ENCODE data around the gene TRABD2B. TPM values are rescaled to one million over a fixed set of nuclear protein-coding genes. Genes with fewer than 3 reads are reported as not detected.

The TRABD2B gene
- total RNA-seq, 1 experiment from 2014 or later, result not detected

GRCh38 chr1:47911424-47911823, 85.8 kb downstream of the TRABD2B start:
- in situ Hi-C loops (cut with HindIII; ENCODE audit: low pct_unique_long_range_greater_than_20kb, low sequenced_read_pairs), result no loop called here
- no peak for DNase-seq (ENCODE audit: low read depth, low spot score)

- in situ Hi-C loops (cut with HindIII; ENCODE audit: low pct_unique_long_range_greater_than_20kb, low sequenced_read_pairs), result no loop called here
- DNase-seq (ENCODE audit: low read depth, low spot score), result no peak
Measured at GRCh38 chr1:47908258-47908657, 88.9 kb downstream of the TRABD2B start.

DNA sequence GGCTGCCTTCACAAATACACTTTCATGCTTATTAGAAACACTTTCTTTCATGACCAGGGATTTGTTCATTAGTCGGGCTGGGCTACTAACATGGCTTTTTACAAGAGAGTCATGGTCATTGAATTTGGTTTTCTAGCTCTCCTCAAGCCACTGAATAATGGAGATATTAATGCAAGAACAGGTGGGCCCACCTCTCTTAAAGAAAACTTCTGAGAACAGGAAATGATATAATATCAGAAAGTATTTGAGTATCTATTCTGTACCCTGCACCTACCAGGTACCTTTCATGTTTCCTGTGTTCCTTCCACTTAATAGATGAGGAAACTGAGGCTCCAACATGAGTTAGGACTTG, 90.0 kb downstream of the TRABD2B start:
- in situ Hi-C loops (cut with HindIII; ENCODE audit: low pct_unique_long_range_greater_than_20kb, low sequenced_read_pairs), result no loop called here
- DNase-seq (ENCODE audit: low read depth, low spot score), result no peak

- no peak for DNase-seq (ENCODE audit: low read depth, low spot score)
- in situ Hi-C loops (cut with HindIII; ENCODE audit: low pct_unique_long_range_greater_than_20kb, low sequenced_read_pairs), result no loop called here
Measured at GRCh38 chr1:47906527-47907176, 90.5 kb downstream of the TRABD2B start.

GRCh38 chr1:47906009-47906432, 91.2 kb downstream of the TRABD2B start:
- in situ Hi-C loops (cut with HindIII; ENCODE audit: low pct_unique_long_range_greater_than_20kb, low sequenced_read_pairs), result no loop called here
- DNase-seq (ENCODE audit: low read depth, low spot score), result peak; percentile 5

DNA sequence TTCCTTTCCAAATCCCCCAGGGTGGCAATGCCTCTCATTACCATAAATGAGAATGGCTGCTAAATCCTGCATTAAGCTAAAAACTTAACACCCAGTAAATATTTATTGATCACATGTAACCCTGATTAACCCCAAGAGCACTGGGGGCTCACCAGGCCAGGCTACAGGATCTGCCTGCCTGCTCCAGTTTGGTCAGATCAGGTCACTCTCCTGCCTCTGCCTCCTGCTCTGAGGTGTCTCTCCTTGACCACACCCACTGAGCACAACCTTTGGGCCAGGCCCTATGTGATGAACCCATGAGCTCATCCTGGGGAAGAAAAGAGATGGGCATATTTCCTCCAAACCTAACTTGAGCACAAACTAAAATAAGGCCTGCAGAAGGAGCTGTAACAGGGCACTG, 93.5 kb downstream of the TRABD2B start:
- DNase-seq (ENCODE audit: low read depth, low spot score), result no peak
- in situ Hi-C loops (cut with HindIII; ENCODE audit: low pct_unique_long_range_greater_than_20kb, low sequenced_read_pairs), result no loop called here

DNA sequence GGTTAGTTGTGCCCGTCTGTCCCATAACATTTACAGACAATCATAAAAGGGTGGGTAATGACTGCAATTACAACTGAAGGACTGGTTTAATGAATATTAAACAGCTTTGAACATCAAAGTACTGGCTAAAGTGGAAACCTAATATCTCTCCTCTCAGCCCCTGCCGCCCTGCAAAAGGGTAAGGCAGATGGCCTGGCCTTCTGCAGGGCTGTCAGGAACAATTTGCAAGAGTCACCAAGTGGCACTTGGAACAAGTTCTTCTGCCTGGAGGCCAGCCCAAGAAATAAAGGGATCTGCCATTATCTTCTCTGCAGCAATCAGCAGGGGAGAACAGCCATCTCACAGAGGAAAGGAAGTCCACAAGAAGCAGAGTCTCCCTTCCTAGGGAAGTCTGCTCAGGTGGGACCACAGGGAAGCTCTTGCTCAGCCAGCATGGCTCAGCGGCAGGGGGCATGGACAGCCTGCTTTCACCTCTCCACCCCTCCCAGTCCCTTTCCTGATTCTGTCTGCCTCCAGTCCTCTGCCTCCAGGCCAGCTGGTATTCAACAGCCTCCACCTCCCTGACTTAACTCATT, 96.1 kb downstream of the TRABD2B start:
- in situ Hi-C loops (cut with HindIII; ENCODE audit: low pct_unique_long_range_greater_than_20kb, low sequenced_read_pairs), result no loop called here

DNA sequence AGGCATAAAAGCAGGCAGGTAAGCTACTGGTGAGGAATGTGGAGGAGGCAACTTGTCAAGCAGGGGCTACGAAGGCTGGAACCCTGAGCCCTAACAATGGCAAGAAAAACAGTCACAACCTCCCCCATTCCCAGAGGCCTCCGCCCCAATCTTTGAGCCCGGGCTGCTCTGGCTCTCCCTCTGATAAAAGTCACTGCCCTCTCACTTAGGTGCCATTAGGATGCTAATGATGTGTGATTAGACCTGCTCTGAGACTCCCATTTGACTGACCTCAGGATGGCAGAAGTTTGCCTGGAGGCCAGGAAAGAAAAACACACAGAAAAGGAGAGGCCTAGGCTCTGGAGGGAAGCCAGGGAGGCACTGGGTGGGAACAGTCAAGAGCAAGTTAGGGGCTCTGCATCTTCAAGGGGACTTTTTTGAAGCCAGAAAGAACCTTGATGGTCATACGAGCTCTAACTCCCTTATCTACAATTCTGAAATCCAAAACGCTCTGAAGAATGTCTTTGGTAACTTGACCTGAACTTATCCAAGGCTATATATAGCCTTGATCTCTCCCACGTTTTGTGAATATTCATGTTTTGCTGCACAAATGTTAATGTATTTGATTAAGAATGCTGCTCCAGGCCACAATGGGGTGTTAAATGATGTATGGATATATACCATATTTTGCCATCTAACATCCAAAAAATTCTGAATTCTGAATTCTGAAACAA, 98.9 kb downstream of the TRABD2B start:
- in situ Hi-C loops (cut with HindIII; ENCODE audit: low pct_unique_long_range_greater_than_20kb, low sequenced_read_pairs), result no loop called here
- no peak for DNase-seq (ENCODE audit: low read depth, low spot score)

More for the DNA sequence above, 96.1 kb downstream of the TRABD2B start:
- DNase-seq (ENCODE audit: low read depth, low spot score), result no peak

GRCh38 chr1:47895279-47896125, 101.7 kb downstream of the TRABD2B start:
- in situ Hi-C loops (cut with HindIII; ENCODE audit: low pct_unique_long_range_greater_than_20kb, low sequenced_read_pairs), result no loop called here
- no peak for DNase-seq (ENCODE audit: low read depth, low spot score)

- in situ Hi-C loops (cut with HindIII; ENCODE audit: low pct_unique_long_range_greater_than_20kb, low sequenced_read_pairs), result no loop called here
- DNase-seq (ENCODE audit: low read depth, low spot score), result no peak
Measured at GRCh38 chr1:47894410-47895278, 102.5 kb downstream of the TRABD2B start.

GRCh38 chr1:47893412-47893811, 103.8 kb downstream of the TRABD2B start:
- DNase-seq (ENCODE audit: low read depth, low spot score), result no peak

GRCh38 chr1:47890779-47891178, 106.4 kb downstream of the TRABD2B start:
- in situ Hi-C loops (cut with HindIII; ENCODE audit: low pct_unique_long_range_greater_than_20kb, low sequenced_read_pairs), result no loop called here
- DNase-seq (ENCODE audit: low read depth, low spot score), result no peak

More at GRCh38 chr1:47893412-47893811, 103.8 kb downstream of the TRABD2B start:
- in situ Hi-C loops (cut with HindIII; ENCODE audit: low pct_unique_long_range_greater_than_20kb, low sequenced_read_pairs), result no loop called here

DNA sequence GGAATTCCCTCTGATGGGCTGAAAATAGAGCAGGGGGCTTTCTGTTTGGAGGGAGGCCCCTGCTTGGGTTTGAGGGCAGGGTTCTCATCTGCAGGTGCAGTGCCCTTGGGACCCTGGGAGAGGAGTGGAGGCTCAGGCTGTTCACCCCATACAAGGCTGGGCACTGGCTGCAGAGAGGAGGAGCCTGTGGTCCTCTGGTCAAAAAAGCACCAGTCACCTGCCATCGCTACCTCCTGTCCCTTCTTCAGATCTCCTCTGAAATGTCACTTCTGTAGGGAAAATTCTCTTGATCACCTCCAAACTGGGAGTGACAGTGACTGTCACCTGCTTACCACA, 108.9 kb downstream of the TRABD2B start:
- DNase-seq (ENCODE audit: low read depth, low spot score), result no peak
- in situ Hi-C loops (cut with HindIII; ENCODE audit: low pct_unique_long_range_greater_than_20kb, low sequenced_read_pairs), result no loop called here

- DNase-seq (ENCODE audit: low read depth, low spot score), result no peak
Measured at GRCh38 chr1:47887475-47888293, 109.5 kb downstream of the TRABD2B start.

DNA sequence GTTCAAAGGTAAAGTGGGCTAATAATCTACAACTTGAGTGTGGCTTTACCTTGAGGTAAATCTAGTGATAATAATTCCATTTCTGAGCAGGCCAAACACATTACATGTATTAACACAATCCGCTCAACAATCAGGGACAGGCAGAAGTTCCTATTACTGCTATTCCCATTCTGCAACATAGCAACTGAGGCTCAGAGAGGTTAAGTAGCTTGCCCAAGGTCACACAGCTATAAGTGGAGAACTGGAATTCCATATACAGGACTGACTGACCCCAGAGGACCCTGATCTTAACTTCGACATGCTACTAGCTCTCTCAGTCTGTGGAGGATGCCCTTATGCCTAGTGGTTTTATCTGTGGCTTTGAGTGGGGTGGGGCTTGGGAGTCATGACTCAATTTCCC, 110.1 kb downstream of the TRABD2B start:
- in situ Hi-C loops (cut with HindIII; ENCODE audit: low pct_unique_long_range_greater_than_20kb, low sequenced_read_pairs), result no loop called here
- no peak for DNase-seq (ENCODE audit: low read depth, low spot score)

More at GRCh38 chr1:47887475-47888293, 109.5 kb downstream of the TRABD2B start:
- in situ Hi-C loops (cut with HindIII; ENCODE audit: low pct_unique_long_range_greater_than_20kb, low sequenced_read_pairs), result no loop called here

DNA sequence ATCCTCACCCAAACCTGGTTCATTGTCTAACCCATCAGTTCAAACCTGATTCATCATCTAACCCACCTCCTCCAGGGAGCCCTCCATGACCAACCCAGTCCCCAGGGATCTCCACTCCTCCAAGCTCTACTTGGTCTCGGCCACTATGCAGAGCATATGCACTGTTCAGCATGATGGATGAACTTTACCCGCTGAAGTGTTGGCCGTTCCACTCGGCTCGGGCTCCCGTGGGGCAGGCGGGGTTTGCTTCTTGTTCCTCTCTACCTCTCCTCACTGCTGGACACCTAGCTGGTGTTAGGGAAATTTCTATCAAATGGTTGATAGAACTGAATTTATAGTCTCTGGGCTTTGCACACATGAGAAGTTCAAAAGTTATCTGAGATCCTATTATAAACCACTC, 111.0 kb downstream of the TRABD2B start:
- DNase-seq (ENCODE audit: low read depth, low spot score), result no peak

More for the DNA sequence above, 111.0 kb downstream of the TRABD2B start:
- in situ Hi-C loops (cut with HindIII; ENCODE audit: low pct_unique_long_range_greater_than_20kb, low sequenced_read_pairs), result no loop called here

Measured in SK-MEL-5 (cell line).